H9 (cell line): ENCODE data around the gene TAPBPL. TPM values are rescaled to one million over a fixed set of nuclear protein-coding genes. Genes with fewer than 3 reads are reported as not detected.

Source experiments
- DNase-seq: peaks from one replicate; pipeline ENCODE4 v3.0.0-alpha.2; 2017
- H2AFZ ChIP-seq: one replicate; pipeline ENCODE4 v1.6.1; 2013; ENCODE audit warnings: mild to moderate bottlenecking, low read length, control low read depth, moderate library complexity
- H2AK5ac ChIP-seq: 2 replicates; pipeline ENCODE4 v1.6.1; 2013; ENCODE audit warnings: low read length, control low read depth, mixed read lengths; ENCODE audit not compliant: insufficient read length
- H2BK120ac ChIP-seq: one replicate; pipeline ENCODE4 v1.6.1; 2013; ENCODE audit warnings: low read depth, mild to moderate bottlenecking, low read length, control low read depth, inconsistent platforms; ENCODE audit not compliant: poor library complexity, severe bottlenecking
- H2BK12ac ChIP-seq: 2 replicates; pipeline ENCODE4 v1.6.1; 2013; ENCODE audit warnings: low read length, control low read depth, mixed read lengths, low read depth; ENCODE audit not compliant: insufficient read length
- H2BK15ac ChIP-seq: 2 replicates; pipeline ENCODE4 v1.6.1; 2013; ENCODE audit warnings: low read depth, low read length, control low read depth
- H2BK20ac ChIP-seq: one replicate; pipeline ENCODE4 v1.6.1; 2013; ENCODE audit warnings: low read depth, mild to moderate bottlenecking, low read length, control low read depth, inconsistent platforms; ENCODE audit not compliant: poor library complexity, severe bottlenecking
- H2BK5ac ChIP-seq: 2 replicates; pipeline ENCODE4 v1.6.1; 2013; ENCODE audit warnings: low read length, control low read depth, mixed read lengths; ENCODE audit not compliant: insufficient read length
- H3K14ac ChIP-seq: 2 replicates; pipeline ENCODE4 v1.6.1; 2013; ENCODE audit warnings: low read length, control low read depth; ENCODE audit not compliant: insufficient read depth
- H3K18ac ChIP-seq: 2 replicates; pipeline ENCODE4 v1.6.1; 2013; ENCODE audit warnings: low read depth, mild to moderate bottlenecking, mixed read lengths, low read length, control low read depth; ENCODE audit not compliant: insufficient read length
- H3K23ac ChIP-seq: 2 replicates; pipeline ENCODE4 v1.6.1; 2013; ENCODE audit warnings: low read length, control low read depth, mixed read lengths, low read depth; ENCODE audit not compliant: insufficient read length
- H3K23me2 ChIP-seq: 2 replicates; pipeline ENCODE4 v1.6.1; 2013; ENCODE audit warnings: low read depth, mild to moderate bottlenecking, mixed read lengths, low read length, control low read depth; ENCODE audit not compliant: insufficient read length, poor library complexity, severe bottlenecking
- H3K27ac ChIP-seq: 2 replicates; pipeline ENCODE4 v1.5.1; 2013; ENCODE audit warnings: low read length, control low read depth, mixed read lengths, low read depth; ENCODE audit not compliant: insufficient read length
- H3K27me3 ChIP-seq: 2 replicates; pipeline ENCODE4 v1.6.1; 2013; ENCODE audit warnings: low read length, control low read depth, inconsistent platforms; ENCODE audit not compliant: insufficient read depth
- H3K4ac ChIP-seq: 2 replicates; pipeline ENCODE4 v1.6.1; 2013; ENCODE audit warnings: low read depth, mild to moderate bottlenecking, control low read depth, inconsistent platforms, low read length, moderate library complexity
- H3K4me1 ChIP-seq: 2 replicates; pipeline ENCODE4 v1.6.1; 2013; ENCODE audit warnings: low read length, control low read depth, inconsistent platforms; ENCODE audit not compliant: insufficient read depth
- H3K4me2 ChIP-seq: 2 replicates; pipeline ENCODE4 v1.6.1; 2013; ENCODE audit warnings: low read length, control low read depth, mixed read lengths; ENCODE audit not compliant: insufficient read length, insufficient read depth
- H3K56ac ChIP-seq: 2 replicates; pipeline ENCODE4 v1.6.1; 2013; ENCODE audit warnings: low read depth, mild to moderate bottlenecking, mixed read lengths, low read length, control low read depth; ENCODE audit not compliant: insufficient read length
- H3K79me1 ChIP-seq: 2 replicates; pipeline ENCODE4 v1.6.1; 2013; ENCODE audit warnings: low read depth, mild to moderate bottlenecking, moderate library complexity, low read length, control low read depth, inconsistent platforms; ENCODE audit not compliant: insufficient read depth, poor library complexity, severe bottlenecking
- H3K79me2 ChIP-seq: 2 replicates; pipeline ENCODE4 v1.6.1; 2013; ENCODE audit warnings: low read length, control low read depth, inconsistent platforms; ENCODE audit not compliant: insufficient read depth
- H3K9ac ChIP-seq: 2 replicates; pipeline ENCODE4 v1.6.1; 2013; ENCODE audit warnings: low read length, control low read depth, mixed read lengths; ENCODE audit not compliant: insufficient read length; ENCODE audit errors: extremely low read depth
- H3K9me3 ChIP-seq: one replicate; pipeline ENCODE4 v1.6.1; 2013; ENCODE audit warnings: low read depth, low read length, inconsistent platforms; ENCODE audit not compliant: control insufficient read depth
- H3T11ph ChIP-seq: one replicate; pipeline ENCODE4 v1.6.1; 2013; ENCODE audit warnings: mild to moderate bottlenecking, low read length, control low read depth, inconsistent platforms
- H4K20me1 ChIP-seq: one replicate; pipeline ENCODE4 v1.6.1; 2013; ENCODE audit not compliant: control insufficient read depth, insufficient read length, insufficient read depth
- H4K5ac ChIP-seq: 2 replicates; pipeline ENCODE4 v1.6.1; 2013; ENCODE audit warnings: low read depth, mild to moderate bottlenecking, mixed read lengths, low read length, control low read depth; ENCODE audit not compliant: insufficient read length
- H4K8ac ChIP-seq: replicated peaks from 2 replicates; pipeline ENCODE4 v1.6.1; 2013; ENCODE audit warnings: low read length, control low read depth, mixed read lengths, low read depth; ENCODE audit not compliant: insufficient read length
- H4K91ac ChIP-seq: 2 replicates; pipeline ENCODE4 v1.6.1; 2013; ENCODE audit warnings: low read depth, mild to moderate bottlenecking, moderate library complexity, mixed read lengths, low read length, control low read depth; ENCODE audit not compliant: insufficient read length
- H3K27ac Mint-ChIP-seq, 3 experiments: 2 replicates in 2 of 3; 3 replicates in 1 of 3; pipeline ENCODE4 v1.8.0; 2020 to 2021; ENCODE audit warnings: mixed read lengths in 3 of 3, mild to moderate bottlenecking in 1 of 3, moderate library complexity in 1 of 3
- H3K27me3 Mint-ChIP-seq: 2 replicates; pipeline ENCODE4 v1.8.0; 2021; ENCODE audit warnings: low read depth, mild to moderate bottlenecking, moderate library complexity, mixed read lengths
- H3K36me3 Mint-ChIP-seq, 3 experiments: 2 replicates in 2 of 3; 3 replicates in 1 of 3; pipeline ENCODE4 v1.8.0; 2020 to 2021; ENCODE audit warnings: low read depth in 3 of 3, mixed read lengths in 3 of 3; ENCODE audit not compliant: insufficient read depth in 1 of 3
- H3K4me1 Mint-ChIP-seq, 2 experiments: 2 replicates each; pipeline ENCODE4 v1.8.0; 2020; ENCODE audit warnings: mixed read lengths in 2 of 2
- H3K4me3 Mint-ChIP-seq, 2 experiments: 2 replicates in 1 of 2; 3 replicates in 1 of 2; pipeline ENCODE4 v1.8.0; 2020 to 2021; ENCODE audit warnings: mild to moderate bottlenecking in 2 of 2, mixed read lengths in 2 of 2, moderate library complexity in 1 of 2
- H3K9me3 Mint-ChIP-seq, 2 experiments: 2 replicates in 1 of 2; 3 replicates in 1 of 2; pipeline ENCODE4 v1.8.0; 2020; ENCODE audit warnings: mild to moderate bottlenecking in 2 of 2, mixed read lengths in 2 of 2, moderate library complexity in 1 of 2
- CTCF ChIP-seq: fragments of 200-600 bp; sonication (generic); conservative IDR thresholded peaks from 3 replicates; pipeline ENCODE4 v1.8.0; 2021; ENCODE audit warnings: antibody characterized with exemption, mild to moderate bottlenecking
- WGBS: extraction: QIAGEN DNeasy Blood & Tissue Kit; methylation state at CpG from one replicate; pipeline ENCODE4 v1.1.7; 2013; ENCODE audit warnings: missing lambda C conversion rate, low lambda C conversion rate, mixed read lengths; ENCODE audit not compliant: insufficient read length; ENCODE audit errors: extremely low coverage; 5-methylcytosine and 5-hydroxymethylcytosine counted together
- total RNA-seq: library from RNA; stranded (reverse); gene quantifications from 2 replicates; pipeline ENCODE4 v1.2.1, GENCODE V29; 2021

TAPBPL gene
- total RNA-seq, 1 experiment from 2014 or later = 1.4 TPM

GRCh38 chr12:6492838-6493496 is 41.1 kb downstream of the TAPBPL start, which contains the start of gene MRPL51:
MRPL51 (minus strand) TSS chr12:6493262; CDS start chr12:6493136, 126 bp downstream.
- H3K4me2 ChIP-seq = peak within 1 kb of the TSS; percentile 100
- H4K20me1 ChIP-seq = no peaks in the 10 kb centered on the region
- DNase-seq = peak; percentile 99
- peak within 1 kb of the TSS; percentile 96 for H3K27ac ChIP-seq
- no peak within 1 kb of the TSS for H2BK20ac ChIP-seq
- WGBS = no CpG with 5 or more reads among the region's 39 CpGs
- H3K18ac ChIP-seq = peak within 1 kb of the TSS; percentile 96
- 0 out of 2 replicates have a peak, but pooled peaks cover 2% of the 10 kb centered on the region for H3K4me1 ChIP-seq
- H2AFZ ChIP-seq = peak within 1 kb of the TSS; percentile 74
- peak within 1 kb of the TSS; percentile 96 for H4K5ac ChIP-seq
- H3T11ph ChIP-seq = peak within 1 kb of the TSS; percentile 46
- H3K4me1 Mint-ChIP-seq = peaks cover 20 to 23% of the 10 kb centered on the region in 2 experiments
- no peak within 1 kb of the TSS for H4K8ac ChIP-seq
- no peak within 1 kb of the TSS for H2BK120ac ChIP-seq
- no peak within 1 kb of the TSS for H2AK5ac ChIP-seq
- peaks cover 9% of the 10 kb centered on the region for H3K23me2 ChIP-seq
- H3K9me3 ChIP-seq = no peaks in the 10 kb centered on the region
- peaks cover 4% of the 10 kb centered on the region; the same call in 1 of the 2 replicates for H3K79me2 ChIP-seq
- H3K9me3 Mint-ChIP-seq = no peaks in the 10 kb centered on the region
- H3K36me3 Mint-ChIP-seq = peaks cover 18 to 37% (median 35%) of the 10 kb centered on the region in 3 experiments
- H3K9ac ChIP-seq = peak within 1 kb of the TSS; percentile 99
- H4K91ac ChIP-seq = no peak within 1 kb of the TSS
- no peaks in the 10 kb centered on the region for H3K27me3 Mint-ChIP-seq
- peak within 1 kb of the TSS; percentile 91 to 97 for H3K4me3 Mint-ChIP-seq
- no peak within 1 kb of the TSS; the same call in 1 of the 2 replicates for H3K4ac ChIP-seq
- H2BK12ac ChIP-seq = peak within 1 kb of the TSS; percentile 40
- H2BK5ac ChIP-seq = peak within 1 kb of the TSS; percentile 96
- H3K23ac ChIP-seq = no peak within 1 kb of the TSS
- H3K79me1 ChIP-seq = peaks cover 8% of the 10 kb centered on the region
- H3K14ac ChIP-seq = peak within 1 kb of the TSS; percentile 93; the same call in 1 of the 2 replicates
- no peak within 1 kb of the TSS for H2BK15ac ChIP-seq
- no peak for TF ChIP-seq CTCF
- H3K27me3 ChIP-seq = no peaks in the 10 kb centered on the region
- peak within 1 kb of the TSS; percentile 95 to 100 (median 99) for H3K27ac Mint-ChIP-seq
- peak within 1 kb of the TSS; percentile 75 for H3K56ac ChIP-seq
